Globus pallidus (tissue), 1 donor: ENCODE measurements around the gene YBEY.
A peak's percentile ranks its signal among the peaks of the same experiment; 100 is the strongest.

ENCODE experiments used
- DNase-seq: peaks from one replicate; pipeline ENCODE4 v3.0.0-alpha.2; 2015; ENCODE audit warnings: low spot score

YBEY gene

DNA sequence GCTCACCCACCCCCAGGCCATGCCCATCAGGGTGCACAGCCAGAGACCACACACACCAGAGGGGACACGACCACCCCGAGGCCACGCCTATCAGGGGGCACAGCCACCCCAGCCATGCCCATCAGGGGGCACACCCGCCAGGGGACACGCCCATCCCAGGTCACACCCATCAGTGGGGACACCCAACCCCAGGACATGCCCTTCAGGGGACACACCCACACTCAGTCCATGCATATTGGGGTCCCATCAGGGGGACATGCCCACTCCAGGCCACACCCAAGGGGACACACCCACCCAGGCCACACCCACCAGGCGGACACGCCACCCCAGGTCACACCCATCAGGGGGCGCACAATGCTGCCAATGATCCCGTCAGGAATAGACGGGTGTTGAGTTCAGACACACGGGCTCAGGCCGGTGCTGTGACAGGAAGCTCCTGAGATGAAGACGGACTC is 21.4 kb upstream of the YBEY start:
- DNase-seq = no peak

DNA sequence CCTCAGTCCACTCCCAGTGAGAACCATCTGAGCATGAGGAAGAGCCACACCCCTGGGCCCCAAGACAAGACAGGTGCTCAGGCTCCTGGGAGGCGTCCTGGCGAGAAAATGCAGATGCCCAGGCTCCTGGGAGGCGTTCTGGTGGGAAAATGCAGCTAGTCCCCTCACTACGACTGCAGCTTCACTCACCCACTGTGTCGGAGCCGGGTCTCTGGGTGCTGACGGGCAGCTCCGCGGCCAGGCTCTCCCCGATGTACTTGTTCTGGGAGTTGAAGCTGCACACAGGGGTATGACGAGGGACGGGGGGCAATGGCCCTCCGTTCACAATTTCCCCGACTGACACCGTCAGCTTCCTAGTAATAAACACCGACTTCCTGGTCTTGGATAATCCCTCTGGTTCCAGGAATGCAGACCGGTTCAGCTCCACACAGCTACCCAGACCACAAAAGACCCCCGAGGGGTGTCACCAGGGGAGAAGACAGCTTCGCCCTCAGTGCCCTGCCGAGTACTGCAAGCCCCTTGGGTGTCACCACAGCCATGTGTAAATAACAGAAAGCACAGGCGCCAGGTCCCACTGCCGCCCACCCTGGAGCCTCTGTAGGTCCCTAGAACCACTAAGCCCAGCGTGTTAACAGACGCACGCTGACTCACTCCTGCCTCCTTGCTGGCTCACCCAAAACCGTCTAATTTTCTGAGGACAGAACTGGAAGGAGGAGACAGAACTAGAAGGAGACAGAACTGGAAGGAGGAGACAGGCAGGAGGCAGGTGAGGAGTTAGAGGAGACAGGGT is 20.2 kb upstream of the YBEY start:
- no peak for DNase-seq

DNA sequence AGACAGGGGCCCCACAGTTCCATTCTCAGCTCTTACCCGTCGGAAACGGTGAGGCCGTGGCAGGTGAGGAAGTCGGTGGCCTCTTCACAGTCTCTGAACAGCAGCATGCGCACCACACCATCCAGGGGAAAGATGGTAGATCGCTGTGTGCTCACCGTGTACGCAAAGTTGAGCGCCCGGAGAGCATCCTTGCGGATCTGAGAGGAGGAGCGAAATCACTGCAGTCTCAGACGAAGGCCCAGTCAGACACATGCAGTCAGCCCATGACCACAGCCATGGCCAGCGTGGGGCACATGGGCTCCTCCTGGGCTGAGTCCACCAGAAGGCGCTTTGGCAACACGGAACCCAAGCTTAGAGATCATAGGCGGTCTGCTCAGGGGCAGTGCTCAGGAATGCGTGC is 19.2 kb upstream of the YBEY start:
- no peak for DNase-seq

DNA sequence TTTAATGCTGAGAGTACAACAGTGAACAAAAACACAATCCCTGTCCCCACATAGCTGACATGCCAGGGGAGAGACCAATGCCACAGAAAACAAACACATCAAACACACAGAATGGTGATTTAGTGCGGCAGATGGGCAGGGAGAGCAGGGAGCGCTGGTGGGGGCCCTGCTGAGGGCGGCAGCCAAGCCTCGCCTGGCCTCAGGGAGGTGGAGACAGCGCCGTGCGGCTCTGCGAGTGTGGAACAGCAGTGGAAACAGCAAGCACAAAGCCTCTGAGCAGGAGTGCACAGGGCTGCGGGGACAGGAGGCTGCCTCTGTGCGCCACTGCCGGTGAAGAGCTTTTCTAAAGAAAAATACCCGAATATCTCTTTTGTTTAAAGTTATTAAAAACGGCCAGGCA is 17.8 kb upstream of the YBEY start:
- no peak for DNase-seq

DNA sequence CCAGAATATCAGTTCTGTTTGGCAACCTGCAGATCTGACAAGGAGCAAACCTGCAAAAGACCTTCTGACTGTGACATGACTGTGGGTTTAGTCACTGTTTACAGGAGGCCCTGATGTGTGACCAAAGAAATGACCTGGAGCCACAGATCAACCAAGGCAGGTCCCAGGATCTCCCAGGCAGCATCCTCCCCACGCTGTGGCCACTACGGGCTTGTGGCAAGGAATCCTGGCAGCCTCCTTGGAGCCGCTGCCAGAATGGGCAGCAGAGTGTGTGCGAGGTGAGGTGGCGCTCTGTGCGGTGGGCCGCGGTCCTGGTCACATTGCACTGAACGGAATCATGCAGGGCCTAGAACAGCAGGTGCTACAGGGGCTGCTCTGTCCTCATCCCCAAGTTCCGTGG is 16.7 kb upstream of the YBEY start:
- DNase-seq = no peak

DNA sequence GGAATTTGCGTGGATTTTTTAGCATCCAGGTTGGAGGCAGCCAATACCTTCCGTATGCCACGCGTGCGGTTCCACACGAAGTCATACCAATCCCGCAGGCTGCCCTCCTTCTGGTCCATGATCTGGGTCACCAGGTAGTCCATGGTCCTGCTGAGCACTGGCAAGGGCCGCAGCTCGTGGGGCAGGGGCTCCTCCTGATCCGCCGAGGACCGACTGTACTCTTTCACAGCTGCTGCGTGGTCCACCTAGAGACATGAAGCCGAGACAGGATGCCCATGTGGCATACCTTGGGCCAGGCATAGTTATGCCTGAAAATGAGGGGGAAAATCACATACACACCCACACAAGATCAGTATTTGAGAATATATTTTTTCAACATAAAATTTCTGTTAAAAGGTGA is 12.8 kb upstream of the YBEY start:
- DNase-seq = no peak

DNA sequence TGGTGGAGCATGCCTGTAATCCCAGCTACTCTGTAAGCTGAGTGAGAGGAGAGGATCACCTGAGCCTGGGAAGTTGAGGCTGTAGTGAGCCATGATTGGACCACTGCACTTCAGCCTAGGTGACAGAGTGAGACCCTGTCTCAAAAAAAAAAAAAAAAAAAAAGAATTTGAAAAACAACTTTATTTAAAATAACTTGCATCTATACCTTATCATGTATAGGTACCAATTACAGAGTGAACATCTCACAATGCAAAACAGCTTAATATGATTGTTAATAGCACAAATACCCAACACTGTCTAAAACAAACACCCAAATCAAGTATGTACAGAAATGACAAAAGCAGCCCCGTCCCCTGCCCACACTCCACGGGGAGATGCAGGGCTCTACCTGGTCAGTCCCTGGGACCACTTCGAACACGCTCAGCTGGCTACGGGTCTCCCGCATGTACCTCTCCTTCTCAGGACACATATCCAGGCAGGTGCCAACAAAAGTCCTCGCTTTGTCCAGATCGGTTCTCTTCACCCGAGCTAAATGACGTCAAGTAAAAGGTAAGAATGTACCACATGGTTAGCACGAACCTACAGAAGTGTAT is 11.2 kb upstream of the YBEY start:
- no peak for DNase-seq

DNA sequence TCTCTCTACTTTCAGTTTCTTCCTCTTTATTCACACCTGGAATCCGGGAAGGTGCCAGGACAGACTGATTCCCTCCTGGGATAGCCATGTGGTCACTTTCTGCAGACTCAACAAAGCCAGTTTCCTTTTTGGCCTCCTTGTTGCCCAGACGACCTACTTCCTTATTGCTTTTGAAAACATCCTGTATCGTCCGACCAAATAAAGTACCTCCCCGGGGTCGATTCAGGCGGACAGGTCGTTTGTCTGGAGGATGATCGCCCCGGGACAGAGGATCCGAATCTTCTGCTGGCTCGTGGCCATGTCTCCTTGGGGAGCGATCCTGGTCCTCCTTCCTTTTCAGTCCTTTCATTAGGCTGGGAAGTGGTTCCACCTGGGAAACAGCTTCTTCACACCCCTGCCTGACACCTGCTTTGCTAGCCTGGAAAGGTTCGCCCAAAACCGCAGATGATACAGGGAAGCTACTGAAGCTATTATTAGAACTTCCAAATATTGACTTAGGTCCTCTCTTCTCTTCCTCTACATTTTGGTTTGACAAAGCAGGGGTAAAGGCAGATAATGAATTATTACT is 2.0 kb upstream of the YBEY start:
- no peak for DNase-seq

DNA sequence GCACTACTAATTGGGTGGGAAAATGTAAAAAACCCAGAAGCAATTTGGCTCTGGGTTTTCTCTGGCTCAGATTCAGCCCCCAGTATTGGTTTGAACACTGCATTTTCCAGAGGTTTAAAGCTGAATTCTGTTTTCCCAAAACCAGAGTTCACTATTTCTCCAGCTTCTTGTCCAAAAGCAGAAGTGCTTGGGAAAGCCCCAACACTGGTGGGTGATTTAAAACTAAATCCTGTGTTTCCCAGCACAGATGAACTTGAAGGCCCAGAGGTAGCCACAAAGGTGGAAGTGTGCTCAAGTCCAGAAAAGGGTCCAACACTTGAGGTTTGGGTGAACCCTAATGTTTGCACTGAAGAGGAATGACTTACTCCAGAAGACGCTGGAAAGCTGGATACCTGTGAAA is 1.4 kb upstream of the YBEY start:
- no peak for DNase-seq

DNA sequence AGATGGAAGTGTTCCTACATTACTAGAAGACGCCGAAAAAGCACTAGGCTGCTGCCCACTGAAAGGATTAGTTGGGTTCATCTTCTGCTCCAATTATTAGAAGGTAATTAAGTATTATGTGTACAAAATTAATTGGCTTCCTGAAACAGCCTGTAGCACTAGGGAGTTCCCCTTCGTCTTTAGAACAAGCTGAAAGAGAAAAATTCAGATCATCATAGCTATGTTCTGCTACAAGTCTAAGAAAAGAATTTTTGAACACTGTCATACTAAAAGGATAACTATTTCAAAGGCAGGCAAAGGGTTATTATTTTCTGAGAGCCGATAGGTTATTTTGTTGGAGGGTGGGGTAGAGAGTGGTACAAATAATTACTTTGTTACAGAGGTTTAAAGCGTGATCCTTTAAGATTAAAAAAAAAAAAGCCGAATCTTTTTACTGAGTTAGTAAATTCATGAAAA is 908 bp upstream of the YBEY start, which contains the start of gene MCM3AP:
Gene MCM3AP (minus strand): TSS at position 406 of the 456 bp plus-strand sequence. CDS start 325 bp downstream, at position 81.
- no peak for DNase-seq

DNA sequence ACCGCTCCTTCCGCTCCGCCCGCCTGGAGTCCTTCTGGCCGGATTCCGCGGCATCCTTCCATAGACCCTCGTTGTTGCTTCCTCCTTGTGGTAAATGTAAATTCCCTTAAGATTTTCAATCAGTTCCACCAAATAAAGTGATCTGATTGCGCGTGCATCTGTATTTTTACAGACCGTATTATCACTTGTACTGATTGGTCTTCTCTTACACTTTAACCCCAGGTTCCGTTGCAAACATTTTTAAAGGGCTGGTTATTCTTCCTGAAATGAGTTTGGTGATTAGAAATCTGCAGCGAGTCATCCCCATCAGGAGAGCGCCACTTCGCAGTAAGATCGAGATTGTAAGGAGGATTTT is 483 bp downstream of the YBEY start:
- DNase-seq = no peak

DNA sequence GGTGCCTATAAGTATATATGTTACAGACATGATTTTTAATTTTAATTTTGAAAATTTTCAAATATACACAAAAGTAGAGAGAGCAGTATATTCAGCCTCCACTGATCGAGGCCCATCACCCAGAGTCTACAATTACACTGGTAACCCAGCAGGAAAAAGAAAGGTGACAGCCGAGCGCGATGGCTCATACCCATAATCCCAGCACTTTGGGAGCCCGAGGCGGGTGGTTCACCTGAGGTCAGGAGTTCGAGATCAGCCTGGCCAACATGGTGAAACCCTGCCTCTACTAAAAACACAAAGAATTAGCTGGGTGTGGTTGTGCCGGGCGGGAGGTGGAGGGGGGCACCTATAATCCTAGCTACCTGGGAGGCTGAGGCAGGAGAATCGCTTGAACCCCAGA is 1.4 kb downstream of the YBEY start:
- no peak for DNase-seq

DNA sequence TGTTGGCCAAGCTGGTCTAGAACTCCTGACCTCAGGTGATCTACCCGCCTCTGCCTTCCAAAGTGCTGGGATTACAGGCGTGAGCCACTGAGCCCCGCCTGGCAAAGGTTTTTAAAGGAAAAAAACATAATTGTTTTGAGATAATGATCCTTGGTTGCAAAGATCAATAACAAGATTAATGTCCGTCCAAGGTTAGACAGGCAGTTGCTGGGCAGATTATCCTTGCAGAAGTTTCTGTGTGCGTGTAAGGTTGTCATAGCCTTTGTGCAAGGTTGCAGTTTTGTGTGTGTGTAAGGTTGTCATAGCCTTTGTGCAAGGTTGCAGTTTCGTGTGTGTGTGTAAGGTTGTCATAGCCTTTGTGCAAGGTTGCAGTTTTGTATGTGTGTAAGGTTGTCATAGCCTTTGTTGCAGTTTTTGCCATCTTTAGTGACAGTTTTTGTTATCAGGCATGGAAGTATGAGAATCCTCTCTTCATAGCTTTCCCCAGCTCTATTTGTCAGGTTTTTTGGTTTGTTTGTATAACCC is 3.6 kb downstream of the YBEY start:
- no peak for DNase-seq

DNA sequence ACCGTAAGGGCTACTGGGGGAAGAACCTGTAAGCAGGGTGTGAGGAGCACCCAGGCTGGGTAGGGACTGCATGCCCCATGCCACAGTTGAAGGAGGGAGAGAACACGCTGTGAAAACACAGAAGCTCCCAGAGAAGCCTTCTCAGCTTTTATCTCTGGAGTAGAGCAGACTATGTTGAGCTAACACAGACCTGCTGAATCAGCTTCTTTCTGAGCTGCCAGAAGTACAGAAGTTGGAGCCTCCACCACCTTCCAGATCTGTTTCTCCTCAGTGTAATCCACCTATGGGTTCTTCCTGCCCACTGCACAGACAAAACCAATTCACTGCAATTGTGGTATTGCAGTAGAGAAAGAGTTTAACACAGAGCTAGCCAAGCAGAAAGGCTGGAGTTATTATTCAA is 5.4 kb downstream of the YBEY start:
- no peak for DNase-seq

DNA sequence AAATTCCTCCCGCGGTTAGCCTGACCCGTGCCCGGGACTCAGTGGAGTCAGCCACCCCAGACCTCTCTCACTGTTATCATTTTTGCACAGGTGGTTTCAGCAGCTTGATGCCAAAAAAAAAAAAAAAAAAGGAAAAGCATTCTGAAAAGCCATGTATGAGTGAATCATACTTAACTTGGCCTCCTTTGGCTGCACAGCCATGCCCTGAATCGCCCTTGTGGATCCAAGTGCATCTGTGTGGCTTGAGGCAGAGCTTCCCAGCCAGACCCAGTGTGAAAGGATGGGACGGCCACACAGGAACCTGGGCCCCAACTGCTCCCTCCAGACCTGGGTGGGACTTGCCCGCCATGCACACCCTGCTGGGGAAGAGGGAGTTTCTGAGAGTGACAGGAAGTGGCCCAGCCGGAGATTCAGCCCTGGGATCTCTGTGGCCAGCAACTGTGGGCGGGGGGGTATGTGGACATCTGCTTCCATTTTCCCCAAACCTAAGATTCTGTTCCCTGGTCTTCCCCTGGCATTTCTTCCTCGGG is 8.6 kb downstream of the YBEY start:
- DNase-seq = no peak

DNA sequence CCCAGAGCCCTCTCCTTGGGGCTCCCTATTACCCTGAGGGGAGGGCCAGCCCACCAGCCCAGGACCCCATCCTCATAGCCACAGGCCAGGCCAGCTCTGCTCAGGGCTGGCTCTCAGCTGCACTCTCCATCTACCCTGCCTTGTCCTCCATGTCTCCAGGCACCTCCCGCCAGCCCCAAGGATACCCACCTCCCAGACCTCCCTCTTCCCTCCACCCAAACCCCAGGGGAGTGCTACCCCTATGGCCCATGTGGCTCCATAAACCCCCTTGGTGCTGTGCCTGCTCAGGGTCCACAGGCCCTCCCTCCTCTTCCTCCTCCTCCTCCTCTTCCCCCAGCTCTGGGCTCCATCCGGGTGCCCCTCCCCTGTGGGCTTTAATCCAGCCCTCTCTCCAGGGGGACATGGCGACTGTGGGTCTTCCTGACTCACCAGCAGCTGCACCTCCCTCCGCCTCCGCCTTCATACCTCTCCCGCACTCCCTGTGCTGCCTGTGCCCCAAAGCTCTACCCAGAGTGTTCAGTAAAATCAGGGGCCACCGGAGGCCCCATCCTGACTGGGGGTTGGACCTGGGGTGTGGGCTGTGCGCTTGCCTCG is 9.1 kb downstream of the YBEY start:
- no peak for DNase-seq

DNA sequence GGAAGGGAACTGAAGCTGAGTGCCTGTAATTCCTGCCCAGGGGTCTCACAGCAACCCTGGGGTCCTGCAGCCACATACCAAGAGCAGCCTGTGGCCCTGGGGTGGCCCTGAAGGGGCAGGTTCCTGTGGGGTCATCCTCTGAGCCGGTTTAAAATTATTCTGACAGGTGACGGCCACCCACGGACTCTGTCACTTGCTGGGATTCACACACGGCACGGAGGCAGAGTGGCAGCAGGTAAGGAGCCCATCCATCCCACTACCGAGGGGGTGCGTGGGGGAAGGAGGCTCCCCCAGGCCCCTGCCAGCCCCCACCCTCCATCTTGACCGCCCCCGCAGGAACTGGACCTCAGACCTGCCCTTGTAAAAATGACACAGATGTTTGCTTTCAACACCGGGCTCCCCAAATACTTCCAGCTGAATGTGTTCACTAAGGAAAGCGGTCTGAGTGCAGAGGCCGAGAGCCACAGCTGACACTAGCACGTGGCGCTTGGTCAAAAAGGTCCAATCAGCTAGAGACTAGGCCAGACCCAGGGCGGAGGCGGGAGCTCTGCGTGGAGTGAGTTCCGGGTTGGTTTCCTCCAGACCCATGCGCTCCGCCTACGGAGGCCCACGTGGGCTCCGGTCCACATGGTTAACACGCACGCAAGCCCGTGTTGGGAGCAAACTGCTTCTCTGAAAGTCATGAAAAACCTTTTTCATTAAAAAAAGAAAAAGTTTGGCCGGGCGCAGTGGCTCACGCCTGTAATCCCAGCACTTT is 10.0 kb downstream of the YBEY start:
- peak; percentile 34 for DNase-seq

DNA sequence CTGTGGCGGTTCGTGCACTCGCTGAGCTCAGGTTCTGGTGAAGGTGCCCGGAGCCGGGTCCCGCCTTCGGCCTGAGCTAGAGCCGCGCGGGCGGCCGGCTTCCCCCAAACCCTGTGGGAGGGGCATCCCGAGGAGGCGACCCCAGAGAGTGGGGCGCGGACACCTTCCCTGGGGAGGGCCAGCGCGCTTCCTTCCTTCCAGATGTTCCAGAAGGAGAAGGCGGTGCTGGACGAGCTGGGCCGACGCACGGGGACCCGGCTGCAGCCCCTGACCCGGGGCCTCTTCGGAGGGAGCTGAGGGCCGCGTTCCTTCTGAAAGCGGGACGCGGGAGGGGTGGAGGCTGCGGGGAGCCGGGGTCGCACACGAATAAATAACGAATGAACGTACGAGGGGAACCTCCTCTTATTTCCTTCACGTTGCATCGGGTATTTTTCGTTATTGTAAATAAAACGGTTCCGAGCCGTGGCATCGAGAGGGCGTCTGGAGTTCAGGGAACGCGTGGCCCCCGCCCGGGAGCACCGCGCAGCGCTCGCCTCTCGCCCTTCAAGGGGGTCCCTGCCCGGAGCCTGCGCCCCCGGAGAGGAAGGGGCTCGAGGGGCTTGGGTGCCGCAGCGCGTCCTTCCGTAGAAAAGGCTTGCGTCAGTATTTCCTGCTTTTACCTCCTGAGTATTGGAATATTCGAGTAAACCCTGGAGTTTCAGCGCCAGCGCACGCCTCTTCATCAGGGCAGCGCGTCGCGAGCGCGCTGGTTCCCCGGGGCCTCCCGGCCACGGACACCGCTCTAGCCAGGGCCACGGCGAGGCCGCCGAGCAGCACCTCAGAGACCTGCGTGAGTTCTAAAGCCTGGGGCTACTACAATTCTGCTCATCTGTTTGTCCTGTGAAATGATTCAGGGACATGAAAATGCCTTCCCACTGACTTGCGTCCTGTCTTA is 11.5 kb downstream of the YBEY start:
- no peak for DNase-seq

DNA sequence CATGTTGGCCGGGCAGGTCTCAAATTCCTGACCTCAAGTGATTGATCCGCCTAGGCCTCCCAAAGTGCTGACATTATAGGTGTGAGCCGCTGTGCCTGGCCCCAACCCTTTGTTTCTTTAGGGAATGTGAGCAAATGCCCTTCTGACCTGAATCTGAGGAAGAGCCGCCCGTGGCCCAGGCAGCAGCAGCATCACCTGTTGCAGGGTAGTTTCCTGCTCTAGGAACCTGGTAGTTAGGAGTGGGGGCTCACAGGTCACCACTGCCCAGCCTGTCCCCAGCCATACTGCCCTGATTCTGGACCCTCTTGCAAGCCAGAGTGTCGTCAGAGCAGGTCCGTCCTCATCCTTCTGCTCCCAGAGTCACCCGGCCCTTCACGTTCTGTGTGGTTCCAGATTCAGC is 13.0 kb downstream of the YBEY start:
- no peak for DNase-seq

DNA sequence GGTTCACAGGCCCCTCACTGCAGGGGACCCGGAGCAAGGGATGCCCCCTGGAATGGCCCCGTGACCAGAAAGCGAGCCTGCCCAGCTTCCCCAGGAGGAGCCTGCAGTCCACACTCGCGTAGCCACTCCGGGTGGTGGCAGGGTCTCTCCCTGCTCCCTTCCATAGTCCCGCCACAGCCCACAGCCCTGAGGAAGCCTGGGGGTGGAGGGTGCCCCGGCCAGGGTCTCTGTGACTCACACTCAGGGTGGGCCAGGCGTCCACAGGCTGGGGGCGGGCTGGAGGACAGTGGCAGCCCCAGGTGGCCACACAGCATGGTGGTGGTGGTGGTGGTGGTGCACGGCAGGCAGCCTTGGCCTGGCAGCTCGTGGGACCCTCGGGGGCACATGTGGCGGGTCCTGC is 15.6 kb downstream of the YBEY start:
- DNase-seq = no peak

DNA sequence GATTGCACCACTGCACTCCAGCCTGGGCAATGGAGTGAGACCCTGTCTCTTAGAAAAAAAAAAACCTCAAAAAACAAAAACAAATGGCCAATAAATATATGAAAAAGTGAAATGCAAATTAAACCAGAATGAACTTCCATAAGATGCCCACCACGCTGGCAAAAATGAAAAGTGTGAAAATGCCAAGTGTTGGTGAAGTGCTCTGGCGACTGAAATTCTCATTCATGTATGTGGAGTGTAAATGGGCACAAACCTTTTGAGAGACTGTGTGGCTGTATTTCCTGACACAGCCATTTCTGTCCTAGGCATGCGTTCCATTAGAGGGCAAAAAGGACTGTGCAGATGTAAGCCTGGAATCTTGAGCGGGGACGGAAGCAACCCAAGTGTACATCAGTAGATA is 18.3 kb downstream of the YBEY start:
- DNase-seq = no peak
